ENCODE results near the gene PRKCZ. TPM values are rescaled to one million over a fixed set of nuclear protein-coding genes. Genes with fewer than 3 reads are reported as not detected.

PRKCZ gene
- total RNA-seq, 1 experiment from 2014 or later, result 0.83 TPM

DNA sequence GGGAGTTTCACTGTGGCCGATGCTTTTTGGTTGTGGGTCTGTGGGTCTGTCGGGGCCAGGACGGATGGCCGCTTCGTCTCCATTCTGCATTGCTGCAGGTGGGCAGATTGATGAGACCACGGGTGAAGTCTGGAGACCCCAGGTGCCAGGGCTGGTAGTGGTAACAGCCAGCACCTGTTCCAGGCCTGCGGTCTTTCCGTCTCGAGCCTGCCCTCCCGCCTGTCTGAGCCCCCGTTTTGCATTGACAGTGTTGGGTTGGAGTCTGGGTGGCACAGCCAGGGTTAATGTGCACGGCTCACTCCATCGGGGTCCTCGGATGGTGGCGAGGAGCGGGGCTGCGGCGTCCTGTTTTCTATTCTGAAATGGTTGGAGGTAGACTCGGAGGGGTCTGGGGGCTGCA, 24.2 kb downstream of the PRKCZ start:
- H3K36me3 ChIP-seq, result no peaks in the 10 kb centered on the region
- peaks cover 42% of the 10 kb centered on the region for H3K27me3 ChIP-seq
- peaks cover 10% of the 10 kb centered on the region for H3K9me3 ChIP-seq (replicated peaks)
- no peak overlapping the region for H3K4me3 ChIP-seq
- no peak for DNase-seq
- H3K27ac ChIP-seq, result no peak overlapping the region
- no peaks in the 10 kb centered on the region for H3K4me1 ChIP-seq

DNA sequence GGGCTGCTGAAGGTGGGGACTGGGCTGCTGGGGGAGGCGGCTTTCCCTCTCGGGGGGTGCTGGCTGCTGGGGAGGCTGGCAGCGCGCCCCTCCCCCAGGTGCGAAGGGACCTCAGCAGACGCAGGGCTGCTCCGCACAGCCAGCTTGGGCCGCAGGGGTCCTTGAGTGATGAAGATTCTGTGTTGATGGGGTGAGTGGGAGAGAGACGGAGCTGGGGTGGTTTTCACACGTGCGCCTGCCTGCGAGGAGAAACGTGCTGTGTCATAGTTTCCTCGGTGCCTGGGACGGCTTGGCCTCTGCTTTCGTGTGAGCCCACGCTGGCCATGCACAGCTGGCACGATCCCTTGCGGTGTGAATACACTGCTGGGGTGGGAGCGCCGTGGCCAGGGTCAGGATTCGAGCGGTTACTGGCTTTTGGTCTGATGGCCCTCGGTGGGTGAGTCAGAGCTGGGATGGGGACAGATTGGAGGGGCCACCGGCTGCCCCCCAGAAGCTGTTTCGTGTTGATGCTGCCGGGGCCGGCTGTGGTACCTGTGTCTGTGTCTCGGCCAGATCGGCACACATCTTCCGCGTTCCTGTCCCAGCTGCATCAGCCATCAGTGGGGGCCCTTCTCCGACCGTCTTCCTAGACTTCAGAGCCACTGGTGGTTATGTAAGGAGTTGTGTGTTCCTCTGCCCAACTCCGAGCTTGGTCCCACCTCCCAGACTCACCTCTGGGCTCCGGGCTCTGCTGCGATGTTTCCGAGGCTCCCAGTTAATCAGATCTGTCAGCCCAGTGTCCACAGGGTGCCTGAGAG, 24.9 kb downstream of the PRKCZ start:
- no peaks in the 10 kb centered on the region for H3K4me1 ChIP-seq
- peaks cover 10% of the 10 kb centered on the region for H3K9me3 ChIP-seq (replicated peaks)
- H3K27ac ChIP-seq, result no peak overlapping the region
- no peak for DNase-seq
- H3K4me3 ChIP-seq, result no peak overlapping the region
- no peaks in the 10 kb centered on the region for H3K36me3 ChIP-seq
- peaks cover 37% of the 10 kb centered on the region for H3K27me3 ChIP-seq

GRCh38 chr1:2076826-2077225, 26.6 kb downstream of the PRKCZ start:
- peaks cover 31% of the 10 kb centered on the region for H3K27me3 ChIP-seq
- no peak overlapping the region for H3K27ac ChIP-seq
- H3K36me3 ChIP-seq, result no peaks in the 10 kb centered on the region
- peaks cover 10% of the 10 kb centered on the region for H3K9me3 ChIP-seq (replicated peaks)
- H3K4me3 ChIP-seq, result no peak overlapping the region
- no peaks in the 10 kb centered on the region for H3K4me1 ChIP-seq
- DNase-seq, result no peak

GRCh38 chr1:2078170-2078569, 28.0 kb downstream of the PRKCZ start:
- H3K4me1 ChIP-seq, result no peaks in the 10 kb centered on the region
- DNase-seq, result no peak
- H3K9me3 ChIP-seq (replicated peaks), result peaks cover 10% of the 10 kb centered on the region
- peaks cover 24% of the 10 kb centered on the region for H3K27me3 ChIP-seq
- no peaks in the 10 kb centered on the region for H3K36me3 ChIP-seq
- no peak overlapping the region for H3K27ac ChIP-seq
- H3K4me3 ChIP-seq, result no peak overlapping the region

- H3K4me3 ChIP-seq, result no peak overlapping the region
- no peak overlapping the region for H3K27ac ChIP-seq
- H3K9me3 ChIP-seq (replicated peaks), result peaks cover 10% of the 10 kb centered on the region
- no peak for DNase-seq
- H3K36me3 ChIP-seq, result no peaks in the 10 kb centered on the region
- H3K27me3 ChIP-seq, result peaks cover 12% of the 10 kb centered on the region
- H3K4me1 ChIP-seq, result no peaks in the 10 kb centered on the region
Measured at GRCh38 chr1:2079396-2080085, 29.3 kb downstream of the PRKCZ start.

GRCh38 chr1:2080140-2080539, 29.9 kb downstream of the PRKCZ start:
- peaks cover 10% of the 10 kb centered on the region for H3K27me3 ChIP-seq
- H3K4me3 ChIP-seq, result no peak overlapping the region
- H3K9me3 ChIP-seq (replicated peaks), result peaks cover 10% of the 10 kb centered on the region
- no peaks in the 10 kb centered on the region for H3K36me3 ChIP-seq
- H3K27ac ChIP-seq, result no peak overlapping the region
- DNase-seq, result no peak
- H3K4me1 ChIP-seq, result no peaks in the 10 kb centered on the region

GRCh38 chr1:2080884-2081283, 30.7 kb downstream of the PRKCZ start:
- H3K4me3 ChIP-seq, result no peak overlapping the region
- no peak overlapping the region for H3K27ac ChIP-seq
- H3K4me1 ChIP-seq, result no peaks in the 10 kb centered on the region
- H3K36me3 ChIP-seq, result no peaks in the 10 kb centered on the region
- no peak for DNase-seq
- H3K27me3 ChIP-seq, result peaks cover 8% of the 10 kb centered on the region
- H3K9me3 ChIP-seq (replicated peaks), result peaks cover 10% of the 10 kb centered on the region

- Histone ChIP-seq H3K36me3 (no peaks in the 10 kb centered on the region), H3K4me1 (no peaks in the 10 kb centered on the region), H3K27ac (no peak overlapping the region), H3K27me3 (peaks cover 11% of the 10 kb centered on the region), H3K9me3 (replicated peaks) (peaks cover 10% of the 10 kb centered on the region), H3K4me3 (no peak overlapping the region)
- DNase-seq, result no peak
Measured at GRCh38 chr1:2081326-2081885, 31.2 kb downstream of the PRKCZ start.

GRCh38 chr1:2082064-2082463, 31.9 kb downstream of the PRKCZ start:
- no peak overlapping the region for H3K27ac ChIP-seq
- H3K4me1 ChIP-seq, result no peaks in the 10 kb centered on the region
- no peak for DNase-seq
- H3K36me3 ChIP-seq, result no peaks in the 10 kb centered on the region
- peaks cover 10% of the 10 kb centered on the region for H3K9me3 ChIP-seq (replicated peaks)
- H3K27me3 ChIP-seq, result peaks cover 15% of the 10 kb centered on the region
- no peak overlapping the region for H3K4me3 ChIP-seq

- no peaks in the 10 kb centered on the region for H3K36me3 ChIP-seq
- H3K4me3 ChIP-seq, result no peak overlapping the region
- DNase-seq, result no peak
- H3K27ac ChIP-seq, result no peak overlapping the region
- no peaks in the 10 kb centered on the region; the same call in 1 of the 2 replicates for H3K9me3 ChIP-seq (replicated peaks)
- peaks cover 29% of the 10 kb centered on the region for H3K27me3 ChIP-seq
- no peaks in the 10 kb centered on the region for H3K4me1 ChIP-seq
Measured at GRCh38 chr1:2083666-2084065, 33.5 kb downstream of the PRKCZ start.

DNA sequence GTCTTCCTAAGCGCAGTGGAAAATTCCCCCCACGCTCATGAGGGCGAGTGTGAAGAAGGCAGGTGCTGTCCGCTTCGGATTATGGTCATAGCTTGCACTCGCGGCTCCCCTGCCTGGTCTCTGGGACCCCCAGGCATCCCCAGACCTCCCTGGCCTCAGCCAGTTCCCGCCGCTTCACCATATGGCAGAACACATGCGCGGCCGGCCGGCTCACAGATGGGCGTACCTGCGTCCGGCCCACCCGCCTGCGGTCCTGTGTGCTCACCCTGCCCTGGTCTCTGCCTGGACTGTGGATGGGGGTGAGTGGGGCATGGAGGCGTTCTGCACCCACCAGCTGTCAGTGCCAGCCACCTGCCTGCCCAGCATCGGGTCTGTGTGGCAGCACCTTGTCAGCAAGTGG, 34.1 kb downstream of the PRKCZ start:
- H3K9me3 ChIP-seq (replicated peaks), result no peaks in the 10 kb centered on the region
- H3K4me1 ChIP-seq, result no peaks in the 10 kb centered on the region
- peaks cover 35% of the 10 kb centered on the region for H3K27me3 ChIP-seq
- no peak for DNase-seq
- no peak overlapping the region for H3K4me3 ChIP-seq
- no peaks in the 10 kb centered on the region for H3K36me3 ChIP-seq
- no peak overlapping the region for H3K27ac ChIP-seq

DNA sequence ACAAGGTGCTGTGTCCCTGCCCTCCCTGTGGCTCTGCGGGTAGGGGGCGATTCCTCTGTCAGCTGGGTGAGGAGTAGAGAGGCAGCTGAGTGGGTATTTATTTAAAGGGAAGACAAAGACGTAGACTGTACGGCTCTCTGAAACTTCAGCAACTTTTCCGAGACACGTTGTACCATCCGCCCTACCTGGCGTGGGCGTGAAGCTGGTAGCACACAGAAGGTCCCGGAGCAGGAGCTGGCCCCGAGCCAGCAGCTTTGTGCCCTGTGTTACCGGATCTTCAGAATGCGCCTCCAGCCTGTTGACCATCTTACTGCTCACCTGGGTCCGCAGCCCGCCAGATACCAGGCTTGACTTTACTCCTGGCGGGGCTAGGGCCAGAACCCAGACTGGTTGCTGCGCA, 34.9 kb downstream of the PRKCZ start:
- Histone ChIP-seq H3K9me3 (replicated peaks) (no peaks in the 10 kb centered on the region), H3K36me3 (no peaks in the 10 kb centered on the region), H3K27ac (no peak overlapping the region), H3K4me1 (no peaks in the 10 kb centered on the region), H3K4me3 (no peak overlapping the region), H3K27me3 (peaks cover 41% of the 10 kb centered on the region)
- DNase-seq, result no peak

DNA sequence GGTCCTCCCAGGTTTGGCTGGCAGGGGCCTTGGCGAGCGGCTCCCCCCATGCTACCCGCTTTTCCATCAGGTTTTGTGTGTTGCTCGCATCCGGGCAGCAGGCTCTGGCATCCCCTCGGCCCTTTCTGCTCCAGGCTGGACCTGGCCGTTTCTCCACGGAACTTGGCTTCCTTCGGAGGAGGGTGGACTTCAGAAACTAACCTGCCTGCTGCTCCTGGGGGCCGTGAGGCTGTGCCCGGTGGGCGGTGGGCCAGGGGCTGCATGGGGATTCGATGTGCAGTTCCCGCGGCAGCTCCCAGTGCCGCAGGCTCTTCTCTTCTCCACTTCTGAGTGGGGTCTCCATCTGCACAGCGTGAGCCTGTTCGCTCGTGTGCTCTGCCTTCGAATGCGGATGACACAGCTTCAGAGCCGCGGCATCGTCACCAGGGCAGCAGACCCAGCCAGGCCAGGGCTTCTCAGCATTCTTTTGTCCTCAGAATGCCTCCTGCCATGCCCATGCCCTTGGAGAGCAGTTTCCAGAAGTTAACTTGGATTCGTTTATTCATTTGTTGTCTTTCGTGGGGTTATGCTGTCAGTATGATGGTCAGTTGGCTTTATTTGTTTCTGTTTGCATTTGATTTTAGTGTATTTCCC, 36.4 kb downstream of the PRKCZ start:
- Histone ChIP-seq H3K4me1 (no peaks in the 10 kb centered on the region), H3K4me3 (no peak overlapping the region), H3K9me3 (replicated peaks) (no peaks in the 10 kb centered on the region), H3K36me3 (no peaks in the 10 kb centered on the region), H3K27me3 (peaks cover 46% of the 10 kb centered on the region), H3K27ac (no peak overlapping the region)
- DNase-seq, result no peak

- DNase-seq, result no peak
- no peak overlapping the region for H3K4me3 ChIP-seq
- peaks cover 48% of the 10 kb centered on the region for H3K27me3 ChIP-seq
- H3K9me3 ChIP-seq (replicated peaks), result no peaks in the 10 kb centered on the region
- no peaks in the 10 kb centered on the region for H3K36me3 ChIP-seq
- H3K27ac ChIP-seq, result no peak overlapping the region
- H3K4me1 ChIP-seq, result no peaks in the 10 kb centered on the region
Measured at GRCh38 chr1:2087766-2088165, 37.6 kb downstream of the PRKCZ start.

DNA sequence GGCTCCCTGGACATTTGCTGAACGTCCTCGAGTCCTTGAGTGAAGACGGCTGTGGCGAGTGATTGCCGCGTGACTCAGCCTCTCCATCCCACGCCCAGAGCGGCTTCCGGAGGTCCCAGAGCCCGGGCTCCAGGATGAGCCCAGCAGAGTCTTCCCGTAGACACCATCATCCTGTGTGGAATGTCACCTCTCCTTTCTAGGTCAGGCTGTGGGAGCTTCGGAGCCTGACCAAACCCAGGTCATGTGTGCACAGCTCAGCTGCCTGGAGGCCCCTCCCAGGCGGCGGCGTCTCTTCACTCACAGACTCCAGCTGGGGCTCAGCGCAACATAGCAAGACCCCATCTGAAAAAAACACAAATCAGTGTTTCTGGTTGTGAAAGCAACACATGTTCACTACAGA, 38.2 kb downstream of the PRKCZ start:
- H3K4me1 ChIP-seq, result no peaks in the 10 kb centered on the region
- H3K36me3 ChIP-seq, result no peaks in the 10 kb centered on the region
- no peaks in the 10 kb centered on the region for H3K9me3 ChIP-seq (replicated peaks)
- H3K27me3 ChIP-seq, result peaks cover 52% of the 10 kb centered on the region
- no peak for DNase-seq
- H3K4me3 ChIP-seq, result no peak overlapping the region
- no peak overlapping the region for H3K27ac ChIP-seq
